H9 (cell line): ENCODE data around the gene FUT9. TPM values are rescaled to one million over a fixed set of nuclear protein-coding genes. Genes with fewer than 3 reads are reported as not detected.

ENCODE experiments used
- DNase-seq: peaks from one replicate; pipeline ENCODE4 v3.0.0-alpha.2; 2017
- H2AFZ ChIP-seq: one replicate; pipeline ENCODE4 v1.6.1; 2013; ENCODE audit warnings: mild to moderate bottlenecking, low read length, control low read depth, moderate library complexity
- H2AK5ac ChIP-seq: 2 replicates; pipeline ENCODE4 v1.6.1; 2013; ENCODE audit warnings: low read length, control low read depth, mixed read lengths; ENCODE audit not compliant: insufficient read length
- H2BK120ac ChIP-seq: one replicate; pipeline ENCODE4 v1.6.1; 2013; ENCODE audit warnings: low read depth, mild to moderate bottlenecking, low read length, control low read depth, inconsistent platforms; ENCODE audit not compliant: poor library complexity, severe bottlenecking
- H2BK12ac ChIP-seq: 2 replicates; pipeline ENCODE4 v1.6.1; 2013; ENCODE audit warnings: low read length, control low read depth, mixed read lengths, low read depth; ENCODE audit not compliant: insufficient read length
- H2BK15ac ChIP-seq: 2 replicates; pipeline ENCODE4 v1.6.1; 2013; ENCODE audit warnings: low read depth, low read length, control low read depth
- H2BK20ac ChIP-seq: one replicate; pipeline ENCODE4 v1.6.1; 2013; ENCODE audit warnings: low read depth, mild to moderate bottlenecking, low read length, control low read depth, inconsistent platforms; ENCODE audit not compliant: poor library complexity, severe bottlenecking
- H2BK5ac ChIP-seq: 2 replicates; pipeline ENCODE4 v1.6.1; 2013; ENCODE audit warnings: low read length, control low read depth, mixed read lengths; ENCODE audit not compliant: insufficient read length
- H3K14ac ChIP-seq: 2 replicates; pipeline ENCODE4 v1.6.1; 2013; ENCODE audit warnings: low read length, control low read depth; ENCODE audit not compliant: insufficient read depth
- H3K18ac ChIP-seq: 2 replicates; pipeline ENCODE4 v1.6.1; 2013; ENCODE audit warnings: low read depth, mild to moderate bottlenecking, mixed read lengths, low read length, control low read depth; ENCODE audit not compliant: insufficient read length
- H3K23ac ChIP-seq: 2 replicates; pipeline ENCODE4 v1.6.1; 2013; ENCODE audit warnings: low read length, control low read depth, mixed read lengths, low read depth; ENCODE audit not compliant: insufficient read length
- H3K23me2 ChIP-seq: 2 replicates; pipeline ENCODE4 v1.6.1; 2013; ENCODE audit warnings: low read depth, mild to moderate bottlenecking, mixed read lengths, low read length, control low read depth; ENCODE audit not compliant: insufficient read length, poor library complexity, severe bottlenecking
- H3K27ac ChIP-seq: 2 replicates; pipeline ENCODE4 v1.5.1; 2013; ENCODE audit warnings: low read length, control low read depth, mixed read lengths, low read depth; ENCODE audit not compliant: insufficient read length
- H3K27me3 ChIP-seq: 2 replicates; pipeline ENCODE4 v1.6.1; 2013; ENCODE audit warnings: low read length, control low read depth, inconsistent platforms; ENCODE audit not compliant: insufficient read depth
- H3K4ac ChIP-seq: 2 replicates; pipeline ENCODE4 v1.6.1; 2013; ENCODE audit warnings: low read depth, mild to moderate bottlenecking, control low read depth, inconsistent platforms, low read length, moderate library complexity
- H3K4me1 ChIP-seq: 2 replicates; pipeline ENCODE4 v1.6.1; 2013; ENCODE audit warnings: low read length, control low read depth, inconsistent platforms; ENCODE audit not compliant: insufficient read depth
- H3K4me2 ChIP-seq: 2 replicates; pipeline ENCODE4 v1.6.1; 2013; ENCODE audit warnings: low read length, control low read depth, mixed read lengths; ENCODE audit not compliant: insufficient read length, insufficient read depth
- H3K56ac ChIP-seq: 2 replicates; pipeline ENCODE4 v1.6.1; 2013; ENCODE audit warnings: low read depth, mild to moderate bottlenecking, mixed read lengths, low read length, control low read depth; ENCODE audit not compliant: insufficient read length
- H3K79me1 ChIP-seq: 2 replicates; pipeline ENCODE4 v1.6.1; 2013; ENCODE audit warnings: low read depth, mild to moderate bottlenecking, moderate library complexity, low read length, control low read depth, inconsistent platforms; ENCODE audit not compliant: insufficient read depth, poor library complexity, severe bottlenecking
- H3K79me2 ChIP-seq: 2 replicates; pipeline ENCODE4 v1.6.1; 2013; ENCODE audit warnings: low read length, control low read depth, inconsistent platforms; ENCODE audit not compliant: insufficient read depth
- H3K9ac ChIP-seq: 2 replicates; pipeline ENCODE4 v1.6.1; 2013; ENCODE audit warnings: low read length, control low read depth, mixed read lengths; ENCODE audit not compliant: insufficient read length; ENCODE audit errors: extremely low read depth
- H3K9me3 ChIP-seq: one replicate; pipeline ENCODE4 v1.6.1; 2013; ENCODE audit warnings: low read depth, low read length, inconsistent platforms; ENCODE audit not compliant: control insufficient read depth
- H3T11ph ChIP-seq: one replicate; pipeline ENCODE4 v1.6.1; 2013; ENCODE audit warnings: mild to moderate bottlenecking, low read length, control low read depth, inconsistent platforms
- H4K20me1 ChIP-seq: one replicate; pipeline ENCODE4 v1.6.1; 2013; ENCODE audit not compliant: control insufficient read depth, insufficient read length, insufficient read depth
- H4K5ac ChIP-seq: 2 replicates; pipeline ENCODE4 v1.6.1; 2013; ENCODE audit warnings: low read depth, mild to moderate bottlenecking, mixed read lengths, low read length, control low read depth; ENCODE audit not compliant: insufficient read length
- H4K8ac ChIP-seq: replicated peaks from 2 replicates; pipeline ENCODE4 v1.6.1; 2013; ENCODE audit warnings: low read length, control low read depth, mixed read lengths, low read depth; ENCODE audit not compliant: insufficient read length
- H4K91ac ChIP-seq: 2 replicates; pipeline ENCODE4 v1.6.1; 2013; ENCODE audit warnings: low read depth, mild to moderate bottlenecking, moderate library complexity, mixed read lengths, low read length, control low read depth; ENCODE audit not compliant: insufficient read length
- H3K27ac Mint-ChIP-seq, 3 experiments: 2 replicates in 2 of 3; 3 replicates in 1 of 3; pipeline ENCODE4 v1.8.0; 2020 to 2021; ENCODE audit warnings: mixed read lengths in 3 of 3, mild to moderate bottlenecking in 1 of 3, moderate library complexity in 1 of 3
- H3K27me3 Mint-ChIP-seq: 2 replicates; pipeline ENCODE4 v1.8.0; 2021; ENCODE audit warnings: low read depth, mild to moderate bottlenecking, moderate library complexity, mixed read lengths
- H3K36me3 Mint-ChIP-seq, 3 experiments: 2 replicates in 2 of 3; 3 replicates in 1 of 3; pipeline ENCODE4 v1.8.0; 2020 to 2021; ENCODE audit warnings: low read depth in 3 of 3, mixed read lengths in 3 of 3; ENCODE audit not compliant: insufficient read depth in 1 of 3
- H3K4me1 Mint-ChIP-seq, 2 experiments: 2 replicates each; pipeline ENCODE4 v1.8.0; 2020; ENCODE audit warnings: mixed read lengths in 2 of 2
- H3K4me3 Mint-ChIP-seq, 2 experiments: 2 replicates in 1 of 2; 3 replicates in 1 of 2; pipeline ENCODE4 v1.8.0; 2020 to 2021; ENCODE audit warnings: mild to moderate bottlenecking in 2 of 2, mixed read lengths in 2 of 2, moderate library complexity in 1 of 2
- H3K9me3 Mint-ChIP-seq, 2 experiments: 2 replicates in 1 of 2; 3 replicates in 1 of 2; pipeline ENCODE4 v1.8.0; 2020; ENCODE audit warnings: mild to moderate bottlenecking in 2 of 2, mixed read lengths in 2 of 2, moderate library complexity in 1 of 2
- CTCF ChIP-seq: fragments of 200-600 bp; sonication (generic); conservative IDR thresholded peaks from 3 replicates; pipeline ENCODE4 v1.8.0; 2021; ENCODE audit warnings: antibody characterized with exemption, mild to moderate bottlenecking
- WGBS: extraction: QIAGEN DNeasy Blood & Tissue Kit; methylation state at CpG from one replicate; pipeline ENCODE4 v1.1.7; 2013; ENCODE audit warnings: missing lambda C conversion rate, low lambda C conversion rate, mixed read lengths; ENCODE audit not compliant: insufficient read length; ENCODE audit errors: extremely low coverage; 5-methylcytosine and 5-hydroxymethylcytosine counted together
- total RNA-seq: library from RNA; stranded (reverse); gene quantifications from 2 replicates; pipeline ENCODE4 v1.2.1, GENCODE V29; 2021

FUT9 gene
- total RNA-seq, 1 experiment from 2014 or later: 1.6 TPM

- Histone ChIP-seq H2BK120ac (no peak overlapping the region), H3K9ac (no peak overlapping the region), H3K9me3 (no peaks in the 10 kb centered on the region), H3K4me1 (peaks cover 3% of the 10 kb centered on the region; the same call in 1 of the 2 replicates), H3K23ac (no peak overlapping the region), H4K20me1 (no peaks in the 10 kb centered on the region), H3K27me3 (no peaks in the 10 kb centered on the region), H2BK5ac (no peak overlapping the region), H3K23me2 (no peaks in the 10 kb centered on the region), H2BK12ac (no peak overlapping the region), H3T11ph (no peak overlapping the region), H2BK20ac (no peak overlapping the region), H3K18ac (no peak overlapping the region), H3K4ac (no peak overlapping the region), H4K8ac (no peak overlapping the region), H3K4me2 (no peak overlapping the region), H3K79me2 (no peaks in the 10 kb centered on the region), H3K14ac (no peak overlapping the region), H3K79me1 (no peaks in the 10 kb centered on the region), H3K27ac (no peak overlapping the region), H2BK15ac (no peak overlapping the region), H3K56ac (no peak overlapping the region), H2AFZ (no peak overlapping the region), H2AK5ac (no peak overlapping the region), H4K5ac (no peak overlapping the region), H4K91ac (no peak overlapping the region)
- no peaks in the 10 kb centered on the region for H3K27me3 Mint-ChIP-seq
- no peak overlapping the region for H3K4me3 Mint-ChIP-seq
- H3K36me3 Mint-ChIP-seq: no peaks in the 10 kb centered on the region
- peaks cover 9% of the 10 kb centered on the region in 2 experiments for H3K4me1 Mint-ChIP-seq
- no peak for DNase-seq
- H3K27ac Mint-ChIP-seq: peak overlapping the region in 1 of 3 experiments; percentile 9; a peak in 1 of 7 replicates
- WGBS: no CpG with 5 or more reads among the region's 5 CpGs
- no peak for TF ChIP-seq CTCF
- H3K9me3 Mint-ChIP-seq: no peaks in the 10 kb centered on the region
Observed at GRCh38 chr6:96235927-96236326, 220.2 kb downstream of the FUT9 start.
